Caco-2 (cell line): ENCODE data around the gene JPT2. TPM values are rescaled to one million over a fixed set of nuclear protein-coding genes. Genes with fewer than 3 reads are reported as not detected.

Source experiments
- BruUV-seq: library from RNA; stranded (reverse); fragments of 400-500 nt; replicated peaks from 2 replicates; lab custom pipeline; 2021; lab: Mats Ljungman, UMichigan
- CTCF ChIA-PET: fragments of 300-600 bp; sonication (Branson Sonifier 250); formaldehyde crosslinking; loops from one replicate; lab custom pipeline; 2022; ENCODE audit warnings: antibody characterized with exemption; lab: Charles Lee
- POLR2A ChIA-PET: fragments of 300-600 bp; sonication (Branson Sonifier 250); formaldehyde crosslinking; loops from one replicate; lab custom pipeline; 2022; ENCODE audit warnings: antibody characterized with exemption; lab: Charles Lee
- DNase-seq, 2 experiments: peaks; one replicate each; pipeline versions ENCODE4 v3.0.0 to v3.0.0-alpha.2; 2020 to 2022
- H3K27me3 ChIP-seq: replicated peaks from 2 replicates; pipeline ENCODE4 v1.6.0; 2011; ENCODE audit warnings: low read length; ENCODE audit not compliant: control insufficient read depth, insufficient read depth
- H3K36me3 ChIP-seq: 2 replicates; pipeline ENCODE4 v1.5.1; 2011; ENCODE audit warnings: low read length; ENCODE audit not compliant: control insufficient read depth, insufficient read depth
- H3K4me1 ChIP-seq: fragments of 250-450 bp; sonication (Bioruptor Pico); 2 replicates; pipeline ENCODE4 v1.5.1; 2020; ENCODE audit warnings: mild to moderate bottlenecking
- H3K4me3 ChIP-seq: 2 replicates; pipeline ENCODE4 v1.5.1; 2011; ENCODE audit warnings: low read depth, mild to moderate bottlenecking, control low read depth, low read length
- H3K9me3 ChIP-seq: fragments of 250-450 bp; sonication (Bioruptor Pico); 2 replicates; pipeline ENCODE4 v1.5.1; 2020; ENCODE audit warnings: mild to moderate bottlenecking, moderate library complexity
- H3K27ac Mint-ChIP-seq: one replicate; pipeline ENCODE4 v1.8.0; 2022; ENCODE audit warnings: mixed read lengths; ENCODE audit not compliant: unreplicated experiment
- H3K27me3 Mint-ChIP-seq: one replicate; pipeline ENCODE4 v1.8.0; 2022; ENCODE audit warnings: mixed read lengths; ENCODE audit not compliant: insufficient read depth, unreplicated experiment
- H3K36me3 Mint-ChIP-seq: one replicate; pipeline ENCODE4 v1.8.0; 2022; ENCODE audit warnings: mild to moderate bottlenecking, mixed read lengths; ENCODE audit not compliant: insufficient read depth, unreplicated experiment
- H3K4me1 Mint-ChIP-seq: one replicate; pipeline ENCODE4 v1.8.0; 2022; ENCODE audit warnings: low read depth, mixed read lengths; ENCODE audit not compliant: unreplicated experiment
- H3K4me3 Mint-ChIP-seq: one replicate; pipeline ENCODE4 v1.8.0; 2022; ENCODE audit warnings: mild to moderate bottlenecking, moderate library complexity, mixed read lengths; ENCODE audit not compliant: unreplicated experiment
- H3K9me3 Mint-ChIP-seq: one replicate; pipeline ENCODE4 v1.8.0; 2022; ENCODE audit warnings: mixed read lengths; ENCODE audit not compliant: unreplicated experiment
- intact Hi-C: fragments of 100-400 bp; cut with micrococcal nuclease; formaldehyde crosslinking; loops from one replicate; pipeline ENCODE4 v1.10.0; 2022; ENCODE audit not compliant: unreplicated experiment
- total RNA-seq: library from RNA; stranded (reverse); gene quantifications from 2 replicates; pipeline ENCODE4 v1.2.3, GENCODE V29; 2022
- TF ChIP-seq, protein P1 (sequence below), 2 experiments: fragments of 200-600 bp in 1 of 2; IDR thresholded peaks; 1 replicate in 1 of 2; 2 replicates in 1 of 2; pipeline versions ENCODE4 v1.5.1 to v1.8.0; 2011 to 2022; ENCODE audit warnings: antibody characterized with exemption in 1 of 2, control low read depth in 1 of 2, inconsistent platforms in 1 of 2, low read depth in 1 of 2, low read length in 1 of 2, mild to moderate bottlenecking in 1 of 2, moderate library complexity in 1 of 2; ENCODE audit not compliant: insufficient read depth in 1 of 2, severe bottlenecking in 1 of 2, unreplicated experiment in 1 of 2

JPT2 gene
- total RNA-seq, 1 experiment from 2014 or later = 178 TPM

- BruUV-seq = no TSS peak
- Histone ChIP-seq H3K9me3 (no peaks in the 10 kb centered on the region), H3K36me3 (no peaks in the 10 kb centered on the region), H3K4me3 (no peak overlapping the region), H3K27me3 (no peaks in the 10 kb centered on the region), H3K4me1 (no peaks in the 10 kb centered on the region)
- TF ChIP-seq, protein P1, sequence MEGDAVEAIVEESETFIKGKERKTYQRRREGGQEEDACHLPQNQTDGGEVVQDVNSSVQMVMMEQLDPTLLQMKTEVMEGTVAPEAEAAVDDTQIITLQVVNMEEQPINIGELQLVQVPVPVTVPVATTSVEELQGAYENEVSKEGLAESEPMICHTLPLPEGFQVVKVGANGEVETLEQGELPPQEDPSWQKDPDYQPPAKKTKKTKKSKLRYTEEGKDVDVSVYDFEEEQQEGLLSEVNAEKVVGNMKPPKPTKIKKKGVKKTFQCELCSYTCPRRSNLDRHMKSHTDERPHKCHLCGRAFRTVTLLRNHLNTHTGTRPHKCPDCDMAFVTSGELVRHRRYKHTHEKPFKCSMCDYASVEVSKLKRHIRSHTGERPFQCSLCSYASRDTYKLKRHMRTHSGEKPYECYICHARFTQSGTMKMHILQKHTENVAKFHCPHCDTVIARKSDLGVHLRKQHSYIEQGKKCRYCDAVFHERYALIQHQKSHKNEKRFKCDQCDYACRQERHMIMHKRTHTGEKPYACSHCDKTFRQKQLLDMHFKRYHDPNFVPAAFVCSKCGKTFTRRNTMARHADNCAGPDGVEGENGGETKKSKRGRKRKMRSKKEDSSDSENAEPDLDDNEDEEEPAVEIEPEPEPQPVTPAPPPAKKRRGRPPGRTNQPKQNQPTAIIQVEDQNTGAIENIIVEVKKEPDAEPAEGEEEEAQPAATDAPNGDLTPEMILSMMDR (IDR thresholded peaks at IDR 0.05; ENCODE audit: insufficient read depth in 1 of 2, low read depth in 1 of 2, low read length in 1 of 2, severe bottlenecking in 1 of 2, unreplicated experiment in 1 of 2) = no peak
- ChIA-PET POLR2A (no interaction called here), CTCF (no interaction called here)
- intact Hi-C loops = no loop called here
- no peak for DNase-seq
- H3K27me3 Mint-ChIP-seq = no peaks in the 10 kb centered on the region
- H3K4me3 Mint-ChIP-seq = no peak overlapping the region
- H3K36me3 Mint-ChIP-seq = peaks cover 9% of the 10 kb centered on the region
- H3K4me1 Mint-ChIP-seq = no peaks in the 10 kb centered on the region
- no peaks in the 10 kb centered on the region for H3K9me3 Mint-ChIP-seq
- H3K27ac Mint-ChIP-seq = no peak overlapping the region
Observed at GRCh38 chr16:1740234-1740633, 62.2 kb downstream of the JPT2 start.

DNA sequence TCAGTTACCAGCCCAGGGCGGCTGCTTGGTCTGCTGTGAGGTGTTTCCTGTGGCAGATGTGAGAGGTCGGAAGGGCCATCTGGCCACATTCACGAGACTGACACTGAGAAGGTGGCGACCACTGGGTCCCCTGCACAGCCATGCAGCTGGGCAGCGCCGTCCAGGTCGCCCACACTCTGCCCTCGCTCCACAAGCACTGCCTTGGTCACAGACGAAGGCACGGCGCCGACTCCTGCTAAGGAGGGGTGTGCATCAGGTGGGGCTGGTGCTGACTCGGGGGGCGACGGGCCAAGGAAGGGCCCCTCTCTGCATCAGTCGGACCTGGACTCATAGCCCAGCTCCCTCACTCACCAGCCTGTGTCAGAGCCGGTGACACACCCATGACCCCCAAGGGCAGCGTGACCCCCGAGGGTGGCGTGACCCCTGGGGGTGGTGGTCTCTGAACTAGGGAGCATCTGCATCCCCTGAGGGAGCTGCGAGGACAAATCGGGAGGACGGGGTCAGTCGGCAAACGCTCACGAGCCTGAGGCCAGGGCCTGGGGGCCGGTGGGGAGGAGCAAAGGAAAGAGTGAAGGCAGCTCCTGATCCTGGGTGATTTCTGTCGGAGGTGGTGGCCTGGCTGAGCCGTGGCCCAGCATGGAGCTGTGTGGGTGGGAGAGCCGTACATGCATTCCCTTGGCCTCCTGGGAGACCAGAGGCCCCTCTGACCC, 62.9 kb downstream of the JPT2 start:
- no peaks in the 10 kb centered on the region for H3K27me3 ChIP-seq
- Mint-ChIP-seq H3K36me3 (peaks cover 9% of the 10 kb centered on the region), H3K27ac (no peak overlapping the region), H3K4me3 (no peak overlapping the region), H3K27me3 (no peaks in the 10 kb centered on the region), H3K9me3 (no peaks in the 10 kb centered on the region), H3K4me1 (no peaks in the 10 kb centered on the region)
- no peaks in the 10 kb centered on the region for H3K4me1 ChIP-seq
- no TSS peak for BruUV-seq
- ChIA-PET CTCF (interaction anchor here (0.6 kb wide), 1 partner anchor 1333 kb away, joined by 4 read pairs; no protein-coding TSS in a partner anchor), POLR2A (no interaction called here)
- no peaks in the 10 kb centered on the region for H3K36me3 ChIP-seq
- no peak for DNase-seq
- no peaks in the 10 kb centered on the region for H3K9me3 ChIP-seq
- TF ChIP-seq, protein P1 (IDR thresholded peaks at IDR 0.05; ENCODE audit: insufficient read depth in 1 of 2, low read depth in 1 of 2, low read length in 1 of 2, severe bottlenecking in 1 of 2, unreplicated experiment in 1 of 2) = no peak
- intact Hi-C loops = no loop called here
- H3K4me3 ChIP-seq = no peak overlapping the region

DNA sequence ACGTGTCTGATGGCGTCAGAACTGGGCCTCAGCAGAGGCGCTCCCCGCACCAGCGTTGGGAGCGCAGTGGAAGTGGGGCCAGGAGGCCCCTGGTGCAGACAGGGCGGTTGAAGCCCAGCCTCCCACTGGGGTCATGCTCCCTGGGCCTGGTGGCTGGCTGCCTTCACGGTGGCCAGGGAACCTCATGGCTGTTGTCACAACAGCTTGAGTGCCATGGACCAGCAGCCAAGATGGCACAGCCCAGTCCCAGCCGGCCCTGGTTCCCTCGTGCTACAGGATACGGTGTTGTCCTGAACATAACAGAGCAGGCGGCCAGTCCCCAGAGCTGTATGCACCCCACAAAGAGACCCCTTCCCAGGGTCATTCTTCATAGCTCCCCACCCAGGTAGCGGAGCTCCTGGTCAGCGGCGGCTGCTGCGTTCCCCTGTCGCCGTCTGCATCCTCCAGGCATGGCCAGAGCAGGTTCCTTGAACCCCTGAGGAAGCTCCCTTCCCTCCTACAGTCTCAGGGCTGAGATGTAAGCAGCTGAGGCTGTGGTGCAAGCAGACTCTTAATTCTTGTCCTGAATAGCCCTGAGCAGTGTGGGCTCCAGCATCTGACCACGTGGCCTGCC, 63.6 kb downstream of the JPT2 start:
- no peaks in the 10 kb centered on the region for H3K9me3 Mint-ChIP-seq
- H3K36me3 ChIP-seq = no peaks in the 10 kb centered on the region
- intact Hi-C loops = no loop called here
- peaks cover 9% of the 10 kb centered on the region for H3K36me3 Mint-ChIP-seq
- H3K27me3 Mint-ChIP-seq = no peaks in the 10 kb centered on the region
- H3K4me3 ChIP-seq = no peak overlapping the region
- no peaks in the 10 kb centered on the region for H3K9me3 ChIP-seq
- H3K4me1 Mint-ChIP-seq = no peaks in the 10 kb centered on the region
- no peaks in the 10 kb centered on the region for H3K4me1 ChIP-seq
- no peak overlapping the region for H3K27ac Mint-ChIP-seq
- DNase-seq = no peak
- no peaks in the 10 kb centered on the region for H3K27me3 ChIP-seq
- POLR2A ChIA-PET = no interaction called here
- no TSS peak for BruUV-seq
- H3K4me3 Mint-ChIP-seq = no peak overlapping the region
- CTCF ChIA-PET = interaction anchor here (0.6 kb wide), 1 partner anchor 1333 kb away, joined by 4 read pairs; no protein-coding TSS in a partner anchor
- TF ChIP-seq, protein P1 (IDR thresholded peaks at IDR 0.05; ENCODE audit: insufficient read depth in 1 of 2, low read depth in 1 of 2, low read length in 1 of 2, severe bottlenecking in 1 of 2, unreplicated experiment in 1 of 2) = no peak
